K562 (cell line): Measurements from ENCODE around the gene SLC25A53. TPM values are rescaled to one million over a fixed set of nuclear protein-coding genes. Genes with fewer than 3 reads are reported as not detected.

Experiments used
- ATAC-seq: fragments of 200-7000 bp; cut with Tn5 transposase; 3 replicates; pipeline ENCODE4 v1.9.1; 2020; ENCODE audit warnings: moderate library complexity
- BruUV-seq: library from RNA; stranded (reverse); fragments of 400-500 nt; replicated peaks from 2 replicates; lab custom pipeline; 2021; lab: Mats Ljungman, UMichigan
- CTCF ChIA-PET: fragments of 300-600 bp; formaldehyde crosslinking; extraction: SDS; loops from one replicate; lab custom pipeline; 2021; ENCODE audit warnings: low intra/inter-chr PET ratio; lab: Yijun Ruan, JAX
- POLR2A ChIA-PET: fragments of 300-600, 350-650 bp; sonication (Branson Sonifier 250); formaldehyde crosslinking; extraction: SDS; loops from one replicate; lab custom pipeline; 2021; ENCODE audit warnings: antibody characterized with exemption, inconsistent platforms; lab: Yijun Ruan, JAX
- DNase-seq, 4 experiments: peaks; one replicate each; pipeline versions ENCODE4 v3.0.0 to v3.0.0-alpha.2; 2011 to 2018; ENCODE audit warnings: low spot score in 3 of 4, mixed read lengths in 3 of 4; ENCODE audit errors: extremely low read depth in 1 of 4
- FAIRE-seq: peaks from 2 replicates; lab custom pipeline; 2011; peaks lifted over from hg19 to GRCh38; lab: Jason Lieb, UNC
- H2AFZ ChIP-seq: 2 replicates; pipeline ENCODE4 v1.6.0; 2011; ENCODE audit warnings: low read depth, low read length, control low read depth, inconsistent platforms
- H3K27ac ChIP-seq: fragments of 200-600 bp; 3 replicates; pipeline ENCODE4 v1.8.0; 2011; ENCODE audit warnings: low read depth, mild to moderate bottlenecking, control low read depth, inconsistent platforms, low read length, moderate library complexity, mixed read lengths; ENCODE audit errors: extremely low read depth
- H3K27me3 ChIP-seq, 2 experiments: fragments of 300-600 bp in 1 of 2; 2 replicates in 1 of 2; 3 replicates in 1 of 2; pipeline versions ENCODE4 v1.6.0 to v1.8.0; 2011; ENCODE audit warnings: inconsistent platforms in 2 of 2, low read length in 2 of 2, mild to moderate bottlenecking in 1 of 2, mixed read lengths in 1 of 2, moderate library complexity in 1 of 2; ENCODE audit not compliant: control insufficient read depth in 2 of 2, insufficient read depth in 2 of 2
- H3K36me3 ChIP-seq: fragments of 300-600 bp; 3 replicates; pipeline ENCODE4 v1.8.0; 2011; ENCODE audit warnings: mild to moderate bottlenecking, low read length, inconsistent platforms; ENCODE audit not compliant: control insufficient read depth, insufficient read depth
- H3K4me1 ChIP-seq, 2 experiments: fragments of 200-600 bp in 1 of 2; replicated peaks in 1 of 2; 2 replicates in 1 of 2; 3 replicates in 1 of 2; pipeline versions ENCODE4 v1.5.1 to v1.8.0; 2011; ENCODE audit warnings: inconsistent platforms in 2 of 2, low read length in 2 of 2, mild to moderate bottlenecking in 1 of 2, mixed read lengths in 1 of 2, moderate library complexity in 1 of 2; ENCODE audit not compliant: control insufficient read depth in 2 of 2, insufficient read depth in 2 of 2
- H3K4me2 ChIP-seq: 2 replicates; pipeline ENCODE4 v1.6.1; 2011; ENCODE audit warnings: low read length, control low read depth, inconsistent platforms, mixed read lengths; ENCODE audit not compliant: insufficient read depth
- H3K4me3 ChIP-seq: fragments of 200-600 bp; sonication (generic), shearing (Covaris generic); 2 replicates; pipeline ENCODE4 v1.5.1; 2016; ENCODE audit warnings: control low read depth, inconsistent platforms
- H3K79me2 ChIP-seq: fragments of 200-600 bp; 3 replicates; pipeline ENCODE4 v1.8.0; 2011; ENCODE audit warnings: low read length, inconsistent platforms; ENCODE audit not compliant: control insufficient read depth, insufficient read depth
- H3K9ac ChIP-seq, 2 experiments: 2 replicates each; pipeline versions ENCODE4 v1.6.0 to v1.6.1; 2011; ENCODE audit warnings: low read depth in 2 of 2, low read length in 2 of 2, control low read depth in 1 of 2, inconsistent platforms in 1 of 2, mild to moderate bottlenecking in 1 of 2, mixed read lengths in 1 of 2; ENCODE audit not compliant: insufficient read depth in 1 of 2
- H3K9me1 ChIP-seq: one replicate; pipeline ENCODE4 v1.6.0; 2011; ENCODE audit warnings: inconsistent platforms, mild to moderate bottlenecking, low read length, moderate library complexity; ENCODE audit not compliant: control insufficient read depth, insufficient read depth
- H3K9me3 ChIP-seq: replicated peaks from 2 replicates; pipeline ENCODE4 v1.5.1; 2011; ENCODE audit warnings: low read depth, low read length, inconsistent platforms; ENCODE audit not compliant: control insufficient read depth, insufficient read depth
- H4K20me1 ChIP-seq: replicated peaks from 2 replicates; pipeline ENCODE4 v1.6.1; 2011; ENCODE audit warnings: low read length, inconsistent platforms, mixed read lengths; ENCODE audit not compliant: control insufficient read depth, insufficient read depth
- DACH1 ChIP-seq: fragments of 450-650 bp; IDR thresholded peaks from 2 replicates; pipeline ENCODE4 v1.6.1; 2018; ENCODE audit not compliant: partially characterized antibody
- ERF ChIP-seq: fragments of 450-650 bp; formaldehyde crosslinking; IDR thresholded peaks from 2 replicates; pipeline ENCODE4 v1.4.0; 2020; ENCODE audit warnings: mild to moderate bottlenecking, mixed read lengths
- GATA2 ChIP-seq: sonication (generic); formaldehyde crosslinking; IDR thresholded peaks from 2 replicates; pipeline ENCODE4 v1.4.0; 2020; ENCODE audit warnings: mild to moderate bottlenecking, missing genetic modification reagents
- HDAC1 ChIP-seq, 2 experiments: fragments of 450-650 bp; IDR thresholded peaks; 2 replicates each; pipeline ENCODE4 v1.6.1; 2016 to 2017; ENCODE audit warnings: inconsistent platforms in 1 of 2, mild to moderate bottlenecking in 1 of 2, moderate library complexity in 1 of 2
- IFI16 ChIP-seq: fragments of 250-450 bp; sonication (Bioruptor Pico); IDR thresholded peaks from 2 replicates; pipeline ENCODE4 v2.1.2; 2022; ENCODE audit warnings: mild to moderate bottlenecking, inconsistent platforms
- LEF1 ChIP-seq: fragments of 450-650 bp; IDR thresholded peaks from 2 replicates; pipeline ENCODE4 v1.6.1; 2016; ENCODE audit warnings: mild to moderate bottlenecking
- MXI1 ChIP-seq: IDR thresholded peaks from 2 replicates; pipeline ENCODE4 v1.6.1; 2011; ENCODE audit warnings: low read depth, mild to moderate bottlenecking, improper control_type of control experiment, low read length
- OTX1 ChIP-seq: fragments of 450-650 bp; formaldehyde crosslinking; IDR thresholded peaks from 2 replicates; pipeline ENCODE4 v1.4.0; 2022; ENCODE audit warnings: mild to moderate bottlenecking
- PHB2 ChIP-seq: fragments of 450-650 bp; IDR thresholded peaks from 2 replicates; pipeline ENCODE4 v1.6.1; 2017; ENCODE audit warnings: low read depth
- RFX5 ChIP-seq: IDR thresholded peaks from 2 replicates; pipeline ENCODE4 v1.6.1; 2011; ENCODE audit warnings: low read depth, mild to moderate bottlenecking, improper control_type of control experiment, low read length
- SPI1 ChIP-seq: IDR thresholded peaks from 2 replicates; pipeline ENCODE4 v1.6.1; 2011; ENCODE audit warnings: low read depth, low read length, control low read depth, borderline replicate concordance
- XRCC3 ChIP-seq: fragments of 450-650 bp; IDR thresholded peaks from 2 replicates; pipeline ENCODE4 v1.6.1; 2017; ENCODE audit warnings: mild to moderate bottlenecking, moderate library complexity
- ZNF134 ChIP-seq: fragments of 250-450 bp; sonication (Bioruptor Pico); conservative IDR thresholded peaks from 2 replicates; pipeline ENCODE4 v1.4.0; 2020
- ZNF23 ChIP-seq: fragments of 250-450 bp; sonication (Bioruptor Pico); IDR thresholded peaks from 2 replicates; pipeline ENCODE4 v1.4.0; 2020; ENCODE audit warnings: mild to moderate bottlenecking
- ZNF239 ChIP-seq: fragments of 250-450 bp; sonication (Bioruptor Pico); IDR thresholded peaks from 2 replicates; pipeline ENCODE4 v1.4.0; 2020; ENCODE audit warnings: mild to moderate bottlenecking
- ZNF436 ChIP-seq: fragments of 250-450, 450-650 bp; sonication (Bioruptor Pico); formaldehyde crosslinking; IDR thresholded peaks from 2 replicates; pipeline ENCODE4 v1.7.0; 2020; ENCODE audit warnings: mild to moderate bottlenecking
- ZNF696 ChIP-seq: fragments of 250-450 bp; sonication (Bioruptor Pico); conservative IDR thresholded peaks from 2 replicates; pipeline ENCODE4 v1.4.0; 2020; ENCODE audit warnings: mild to moderate bottlenecking, moderate library complexity
- WGBS: fragments of 100-300 bp; shearing (Covaris generic); methylation state at CpG from one replicate; pipeline ENCODE4 v1.1.6; 2016; ENCODE audit warnings: low coverage, mixed read lengths; ENCODE audit not compliant: insufficient coverage; ENCODE audit errors: missing lambda C conversion rate; 5-methylcytosine and 5-hydroxymethylcytosine counted together
- in situ Hi-C: fragments of 300-500 bp; cut with MboI; formaldehyde crosslinking; loops from 4 replicates; pipeline ENCODE4 v1.15.0; 2018; ENCODE audit warnings: inconsistent platforms, mixed read lengths
- intact Hi-C: fragments of 100-400 bp; cut with micrococcal nuclease; formaldehyde crosslinking; loops from 2 replicates; pipeline ENCODE4 v1.14.2; 2022
- polyA plus RNA-seq, 8 experiments: library from polyadenylated mRNA; depleted of rRNA in 4 of 8; stranded (reverse) in 5 of 8; unstranded in 3 of 8; fragments of >200 nt; fragmentation: Nextera tagmentation in 2 of 8; fragmentation: Illumina TruSeq in 1 of 8; extraction: Ambion mirVana in 2 of 8; extraction: Trizol in 1 of 8; gene quantifications; 2 replicates each; pipeline versions ENCODE4 v1.2.1 to v1.2.3, GENCODE V29; 2011 to 2014; ENCODE audit warnings: inconsistent platforms in 1 of 8, missing spikeins in 1 of 8
- total RNA-seq, 7 experiments: library from RNA; depleted of rRNA in 6 of 7; stranded (reverse); fragments of >200 nt in 6 of 7; fragmentation: Illumina TruSeq in 2 of 7; extraction: Trizol in 2 of 7; gene quantifications; 2 replicates each; pipeline versions ENCODE4 v1.2.1 to v1.2.3, GENCODE V29; 2011 to 2021; ENCODE audit warnings: low replicate concordance in 1 of 7
- TF ChIP-seq, protein P1 (sequence below): fragments of 250-450 bp; sonication (Bioruptor Pico); IDR thresholded peaks from 2 replicates; pipeline ENCODE4 v1.8.0; 2022; ENCODE audit warnings: moderate library complexity, mild to moderate bottlenecking, inconsistent platforms
- TF ChIP-seq, protein P2 (sequence below), 2 experiments: IDR thresholded peaks; 2 replicates each; pipeline ENCODE4 v1.6.1; 2012; ENCODE audit warnings: improper control_type of control experiment in 2 of 2, low read depth in 2 of 2, low read length in 2 of 2, borderline replicate concordance in 1 of 2
- TF ChIP-seq, protein P3 (sequence below), 2 experiments: fragments of 450-650 bp in 1 of 2; sonication (generic) in 1 of 2; formaldehyde crosslinking; conservative IDR thresholded peaks; 2 replicates each; pipeline versions ENCODE4 v1.4.0 to v1.8.1; 2020 to 2022; ENCODE audit warnings: mild to moderate bottlenecking in 1 of 2, missing genetic modification reagents in 1 of 2

The SLC25A53 gene
- total and polyA plus RNA-seq, 9 of the 15 experiments (the other 6 are each of a cell fraction or from before 2014, with no cell fraction given) = 2.4 to 8.6 (median 5.6) TPM

DNA sequence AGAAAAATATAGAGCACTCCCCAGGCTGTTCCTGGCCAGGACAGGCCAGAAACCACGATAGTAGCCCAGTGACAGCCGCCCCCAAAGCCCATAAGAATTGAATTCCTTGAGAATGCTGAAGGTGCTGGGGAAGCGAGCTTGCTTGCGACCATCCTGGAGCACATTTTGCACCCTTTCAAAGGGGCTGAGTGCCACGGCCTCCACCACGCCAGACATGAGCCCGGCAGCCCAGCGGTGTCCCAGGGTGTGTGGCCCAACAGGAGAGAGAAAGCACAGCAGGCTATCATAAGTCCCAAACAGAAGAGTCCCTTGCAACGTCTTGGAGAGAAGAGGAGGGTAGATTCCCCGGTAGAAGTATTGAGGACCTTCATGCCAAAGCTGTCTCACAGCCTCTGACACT is 52.1 kb downstream of the SLC25A53 start:
- no peaks in the 10 kb centered on the region for H4K20me1 ChIP-seq

DNA sequence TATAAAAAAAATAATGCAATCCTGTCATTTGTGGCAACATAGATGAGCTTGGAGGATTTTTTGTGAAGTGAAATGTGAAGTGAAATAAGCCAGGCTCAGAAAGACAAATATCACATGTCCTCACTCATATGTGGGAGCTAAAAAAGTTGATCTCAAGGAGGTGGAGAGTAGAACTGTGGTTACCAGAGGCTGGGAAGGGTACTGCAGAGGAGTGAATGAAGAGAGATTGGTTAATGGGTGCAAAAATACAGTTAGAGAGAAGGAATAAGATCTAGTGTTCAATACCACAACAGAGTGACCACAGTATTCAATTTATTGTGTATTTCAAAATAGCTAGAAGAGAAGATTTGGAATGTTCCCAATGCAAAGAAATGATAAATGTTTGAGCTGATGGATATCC is 57.9 kb downstream of the SLC25A53 start:
- Histone ChIP-seq H3K27ac (no peak overlapping the region), H3K9me3 (no peaks in the 10 kb centered on the region), H3K9me1 (no peaks in the 10 kb centered on the region), H3K9ac (no peak overlapping the region), H4K20me1 (no peaks in the 10 kb centered on the region), H3K4me2 (no peak overlapping the region), H3K4me1 (no peaks in the 10 kb centered on the region), H3K36me3 (no peaks in the 10 kb centered on the region), H3K27me3 (no peaks in the 10 kb centered on the region), H2AFZ (no peak overlapping the region), H3K79me2 (no peaks in the 10 kb centered on the region), H3K4me3 (no peak overlapping the region)
- intact Hi-C loops (loop anchor here (1.0 to 2.0 kb wide), 2 partner anchors 38 to 172 kb away; no protein-coding TSS in a partner anchor), in situ Hi-C loops (no loop called here)
- ChIA-PET POLR2A (no interaction called here), CTCF (interaction anchor here (0.8 to 2.1 kb wide), 2 partner anchors 38 to 172 kb away, joined by 3 to 9 read pairs; no protein-coding TSS in a partner anchor)
- TF ChIP-seq XRCC3 = no peak
- no peak for TF ChIP-seq IFI16 (CRISPR knock-in tag)
- no peak for TF ChIP-seq GATA2
- TF ChIP-seq, protein P1, sequence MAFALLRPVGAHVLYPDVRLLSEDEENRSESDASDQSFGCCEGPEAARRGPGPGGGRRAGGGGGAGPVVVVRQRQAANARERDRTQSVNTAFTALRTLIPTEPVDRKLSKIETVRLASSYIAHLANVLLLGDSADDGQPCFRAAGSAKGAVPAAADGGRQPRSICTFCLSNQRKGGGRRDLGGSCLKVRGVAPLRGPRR = no peak
- no peak for TF ChIP-seq ZNF239 (CRISPR knock-in tag)
- TF ChIP-seq, protein P2, sequence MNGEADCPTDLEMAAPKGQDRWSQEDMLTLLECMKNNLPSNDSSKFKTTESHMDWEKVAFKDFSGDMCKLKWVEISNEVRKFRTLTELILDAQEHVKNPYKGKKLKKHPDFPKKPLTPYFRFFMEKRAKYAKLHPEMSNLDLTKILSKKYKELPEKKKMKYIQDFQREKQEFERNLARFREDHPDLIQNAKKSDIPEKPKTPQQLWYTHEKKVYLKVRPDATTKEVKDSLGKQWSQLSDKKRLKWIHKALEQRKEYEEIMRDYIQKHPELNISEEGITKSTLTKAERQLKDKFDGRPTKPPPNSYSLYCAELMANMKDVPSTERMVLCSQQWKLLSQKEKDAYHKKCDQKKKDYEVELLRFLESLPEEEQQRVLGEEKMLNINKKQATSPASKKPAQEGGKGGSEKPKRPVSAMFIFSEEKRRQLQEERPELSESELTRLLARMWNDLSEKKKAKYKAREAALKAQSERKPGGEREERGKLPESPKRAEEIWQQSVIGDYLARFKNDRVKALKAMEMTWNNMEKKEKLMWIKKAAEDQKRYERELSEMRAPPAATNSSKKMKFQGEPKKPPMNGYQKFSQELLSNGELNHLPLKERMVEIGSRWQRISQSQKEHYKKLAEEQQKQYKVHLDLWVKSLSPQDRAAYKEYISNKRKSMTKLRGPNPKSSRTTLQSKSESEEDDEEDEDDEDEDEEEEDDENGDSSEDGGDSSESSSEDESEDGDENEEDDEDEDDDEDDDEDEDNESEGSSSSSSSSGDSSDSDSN (IDR thresholded peaks at IDR 0.05; ENCODE audit: borderline replicate concordance in 1 of 2, low read depth in 2 of 2, low read length in 2 of 2) = no peak
- TF ChIP-seq ERF = no peak
- TF ChIP-seq SPI1 = no peak
- TF ChIP-seq OTX1 (CRISPR knock-in tag) = no peak
- TF ChIP-seq ZNF696 (CRISPR knock-in tag) = no peak
- TF ChIP-seq ZNF436 (CRISPR knock-in tag) = no peak
- FAIRE-seq = no peak
- DNase-seq = no peak
- no peak for ATAC-seq
- no TSS peak for BruUV-seq

More for the DNA sequence above, 52.1 kb downstream of the SLC25A53 start:
- no peak for FAIRE-seq
- Histone ChIP-seq H3K27me3 (no peaks in the 10 kb centered on the region; a peak in 1 of 5 replicates), H3K79me2 (no peaks in the 10 kb centered on the region), H3K9me1 (no peaks in the 10 kb centered on the region), H3K4me1 (no peaks in the 10 kb centered on the region), H3K4me3 (no peak overlapping the region), H2AFZ (no peak overlapping the region), H3K9me3 (no peaks in the 10 kb centered on the region), H3K36me3 (no peaks in the 10 kb centered on the region), H3K27ac (no peak overlapping the region), H3K9ac (no peak overlapping the region), H3K4me2 (no peak overlapping the region)
- 5% methylated on average over 3 of the region's 10 CpGs for WGBS
- ATAC-seq = no peak
- in situ Hi-C loops = no loop called here
- no TSS peak for BruUV-seq
- CTCF ChIA-PET = no interaction called here
- no peak for DNase-seq
- intact Hi-C loops = no loop called here
- POLR2A ChIA-PET = no interaction called here
- no peak for TF ChIP-seq ZNF23 (CRISPR knock-in tag)
- no peak for TF ChIP-seq RFX5
- no peak for TF ChIP-seq MXI1
- no peak for TF ChIP-seq PHB2
- no peak for TF ChIP-seq ZNF134
- TF ChIP-seq, protein P3, sequence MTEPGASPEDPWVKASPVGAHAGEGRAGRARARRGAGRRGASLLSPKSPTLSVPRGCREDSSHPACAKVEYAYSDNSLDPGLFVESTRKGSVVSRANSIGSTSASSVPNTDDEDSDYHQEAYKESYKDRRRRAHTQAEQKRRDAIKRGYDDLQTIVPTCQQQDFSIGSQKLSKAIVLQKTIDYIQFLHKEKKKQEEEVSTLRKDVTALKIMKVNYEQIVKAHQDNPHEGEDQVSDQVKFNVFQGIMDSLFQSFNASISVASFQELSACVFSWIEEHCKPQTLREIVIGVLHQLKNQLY (CRISPR knock-in tag; conservative IDR thresholded peaks at IDR 0.05) = no peak
- TF ChIP-seq DACH1 = no peak
- TF ChIP-seq HDAC1 (IDR thresholded peaks at IDR 0.05) = no peak
- TF ChIP-seq LEF1 = no peak
